HepG2 (cell line): ENCODE measurements around the gene OPA3. TPM values are rescaled to one million over a fixed set of nuclear protein-coding genes. Genes with fewer than 3 reads are reported as not detected.

Experiments
- AGO2 ChIP-seq: fragments of 200-400 bp; formaldehyde crosslinking; optimal IDR thresholded peaks from 2 replicates; pipeline ENCODE3; 2017; ENCODE audit warnings: mild to moderate bottlenecking, low read depth, low read length, moderate library complexity
- AKAP8 ChIP-seq: sonication (generic); formaldehyde crosslinking; IDR thresholded peaks from 2 replicates; pipeline ENCODE4 v1.5.1; 2020; ENCODE audit warnings: mild to moderate bottlenecking, missing genetic modification reagents
- ATF7 ChIP-seq, 2 experiments: fragments of 450-650 bp in 1 of 2; sonication (generic) in 1 of 2; formaldehyde crosslinking in 1 of 2; IDR thresholded peaks; 2 replicates each; pipeline versions ENCODE4 v1.4.0 to v1.6.1; 2016 to 2020; ENCODE audit warnings: antibody characterized with exemption in 1 of 2, mild to moderate bottlenecking in 1 of 2, missing genetic modification reagents in 1 of 2
- CREB1 ChIP-seq, 2 experiments: fragments of 450-650 bp in 1 of 2; IDR thresholded peaks; 2 replicates each; pipeline ENCODE4 v1.6.1; 2016 to 2017; ENCODE audit warnings: control low read depth in 1 of 2, mild to moderate bottlenecking in 1 of 2, missing compliant biosample characterization in 1 of 2, missing genetic modification characterization in 1 of 2
- ETV5 ChIP-seq: IDR thresholded peaks from 2 replicates; pipeline ENCODE4 v1.6.1; 2018; ENCODE audit warnings: missing biosample characterization, missing genetic modification reagents, inconsistent platforms, borderline replicate concordance
- GZF1 ChIP-seq: sonication (generic); formaldehyde crosslinking; IDR thresholded peaks from 2 replicates; pipeline ENCODE4 v1.5.1; 2020; ENCODE audit warnings: mild to moderate bottlenecking, missing genetic modification reagents
- ISL2 ChIP-seq: sonication (generic); formaldehyde crosslinking; IDR thresholded peaks from 2 replicates; pipeline ENCODE4 v1.5.0; 2020; ENCODE audit warnings: missing genetic modification reagents
- PRDM15 ChIP-seq: sonication (generic); formaldehyde crosslinking; IDR thresholded peaks from 2 replicates; pipeline ENCODE4 v1.4.0; 2020; ENCODE audit warnings: missing genetic modification reagents
- RARA ChIP-seq: IDR thresholded peaks from 2 replicates; pipeline ENCODE4 v1.6.1; 2016; ENCODE audit warnings: missing genetic modification reagents, missing compliant biosample characterization
- SP1 ChIP-seq, 2 experiments: fragments of 450-650 bp in 1 of 2; sonication (generic) in 1 of 2; formaldehyde crosslinking in 1 of 2; IDR thresholded peaks; 2 replicates each; pipeline versions ENCODE4 v1.4.0 to v1.6.1; 2016 to 2020; ENCODE audit warnings: missing genetic modification reagents in 1 of 2
- SPEN ChIP-seq: sonication (generic); formaldehyde crosslinking; IDR thresholded peaks from 2 replicates; pipeline ENCODE4 v1.5.1; 2020; ENCODE audit warnings: low read depth, mild to moderate bottlenecking, missing genetic modification reagents
- TRAFD1 ChIP-seq: sonication (generic); formaldehyde crosslinking; IDR thresholded peaks from 2 replicates; pipeline ENCODE4 v1.5.1; 2020; ENCODE audit warnings: missing genetic modification reagents, mild to moderate bottlenecking, borderline replicate concordance
- U2AF1 ChIP-seq: fragments of 200-400 bp; formaldehyde crosslinking; optimal IDR thresholded peaks from 2 replicates; pipeline ENCODE3; 2017; ENCODE audit warnings: mild to moderate bottlenecking, low read depth, low read length
- ZFYVE20 ChIP-seq: sonication (generic); formaldehyde crosslinking; IDR thresholded peaks from 2 replicates; pipeline ENCODE4 v1.8.0; 2023; ENCODE audit warnings: low read depth, mild to moderate bottlenecking, moderate library complexity, missing genetic modification reagents, borderline replicate concordance
- ZNF451 ChIP-seq: sonication (generic); formaldehyde crosslinking; IDR thresholded peaks from 2 replicates; pipeline ENCODE4 v1.5.0; 2020; ENCODE audit warnings: mild to moderate bottlenecking, missing genetic modification reagents
- ZNF605 ChIP-seq: sonication (generic); formaldehyde crosslinking; IDR thresholded peaks from 2 replicates; pipeline ENCODE4 v1.8.0; 2022; ENCODE audit warnings: mild to moderate bottlenecking, missing genetic modification reagents
- ZNF761 ChIP-seq: sonication (generic); formaldehyde crosslinking; conservative IDR thresholded peaks from 2 replicates; pipeline ENCODE4 v1.4.0; 2020; ENCODE audit warnings: mild to moderate bottlenecking, missing genetic modification reagents
- polyA plus RNA-seq, 8 experiments: library from polyadenylated mRNA; depleted of rRNA in 3 of 8; stranded (reverse) in 7 of 8; unstranded in 1 of 8; fragments of >200 nt; fragmentation: Illumina TruSeq in 4 of 8; extraction: Trizol in 4 of 8; gene quantifications; 2 replicates each; pipeline versions ENCODE4 v1.2.1 to v1.2.3, GENCODE V29; 2011 to 2016; ENCODE audit warnings: low read depth in 4 of 8, missing spikeins in 1 of 8, mixed read lengths in 1 of 8; ENCODE audit not compliant: insufficient read depth in 1 of 8
- total RNA-seq, 5 experiments: library from RNA; depleted of rRNA; stranded (reverse); fragments of >200 nt; fragmentation: Illumina TruSeq; extraction: Trizol; gene quantifications; 2 replicates each; pipeline ENCODE4 v1.2.3, GENCODE V29; 2016; ENCODE audit warnings: low read depth in 1 of 5

The OPA3 gene
- total and polyA plus RNA-seq, 2 of the 13 experiments (the other 11 are each of a cell fraction or from before 2014, with no cell fraction given): 8.3 to 17.7 TPM

- no peak for TF ChIP-seq SP1 (IDR thresholded peaks at IDR 0.05)
- peak; percentile 66; the same call in 1 of the 2 replicates for TF ChIP-seq SP1 (CRISPR knock-in tag; IDR thresholded peaks at IDR 0.05)
- TF ChIP-seq TRAFD1 (CRISPR knock-in tag): no peak
- TF ChIP-seq ETV5 (CRISPR knock-in tag): no peak
- no peak for TF ChIP-seq ZNF761 (CRISPR knock-in tag)
- no peak for TF ChIP-seq ZNF605
- TF ChIP-seq ATF7 (IDR thresholded peaks at IDR 0.05): peak; percentile 51; the same call in 1 of the 2 replicates
- no peak for TF ChIP-seq ATF7 (CRISPR knock-in tag; IDR thresholded peaks at IDR 0.05)
- no peak for TF ChIP-seq SPEN (CRISPR knock-in tag)
- no peak for TF ChIP-seq ISL2
- no peak for TF ChIP-seq U2AF1
- no peak for TF ChIP-seq AKAP8
- peak; percentile 98 for TF ChIP-seq CREB1 (IDR thresholded peaks at IDR 0.05)
- peak; percentile 47; the same call in 1 of the 2 replicates for TF ChIP-seq CREB1 (CRISPR knock-in tag; IDR thresholded peaks at IDR 0.05)
- no peak for TF ChIP-seq PRDM15
- TF ChIP-seq AGO2: peak; percentile 19
- TF ChIP-seq ZFYVE20 (CRISPR knock-in tag): no peak
- no peak for TF ChIP-seq ZNF451 (CRISPR knock-in tag)
- no peak for TF ChIP-seq RARA
- TF ChIP-seq GZF1: no peak
Observed at GRCh38 chr19:45632468-45633196, 48.0 kb upstream of the OPA3 start (continued).
